ENCODE measurements around the gene TEX10. TPM values are rescaled to one million over a fixed set of nuclear protein-coding genes. Genes with fewer than 3 reads are reported as not detected.

Gene TEX10
- polyA plus RNA-seq, 1 donor from 2014 or later: 30.5 TPM

DNA sequence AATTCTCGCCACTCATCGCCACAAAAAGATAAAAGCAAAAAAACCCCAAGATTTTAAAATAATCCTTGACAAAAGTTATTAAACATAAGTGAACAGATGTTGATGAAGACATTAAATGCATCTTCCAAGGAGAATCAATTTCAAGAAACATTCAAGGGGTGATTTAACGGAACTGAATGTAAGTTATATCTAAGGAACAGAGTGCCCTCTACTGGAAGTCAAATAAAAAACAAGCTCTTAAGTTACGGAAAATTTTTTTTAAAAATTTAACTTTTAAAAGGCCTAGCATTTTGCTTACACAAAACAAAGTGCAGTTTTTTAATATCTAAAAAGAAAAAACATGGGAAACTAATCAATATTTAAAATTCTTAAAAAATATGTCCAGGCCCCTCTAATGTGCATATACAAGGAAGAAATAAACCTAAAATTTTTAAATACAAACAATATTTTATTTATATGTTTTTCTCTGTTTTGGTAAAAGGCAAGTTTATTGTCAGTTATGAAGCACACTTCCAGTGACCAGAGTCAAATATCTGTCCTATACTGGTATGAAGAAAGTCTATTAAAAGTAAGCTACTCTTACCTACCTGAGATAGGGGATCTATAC is 28.0 kb downstream of the TEX10 start:
- TF ChIP-seq RAD21 (conservative IDR thresholded peaks at IDR 0.05): peak; percentile 72
- TF ChIP-seq EZH2 (IDR thresholded peaks at IDR 0.05; ENCODE audit: borderline replicate concordance, insufficient read depth, low read length, poor library complexity, severe bottlenecking): no peak
- no peak for TF ChIP-seq POLR2AphosphoS5 (IDR thresholded peaks at IDR 0.05)
- TF ChIP-seq SMC3 (conservative IDR thresholded peaks at IDR 0.05; ENCODE audit: poor library complexity): peak; percentile 73
- TF ChIP-seq CTCF (IDR thresholded peaks at IDR 0.05; ENCODE audit: poor library complexity, severe bottlenecking): peak; percentile 69
- H3K4me2 ChIP-seq (ENCODE audit: low read length): no peak overlapping the region
- H3K4me3 ChIP-seq (ENCODE audit: low read length): no peak overlapping the region
- H3K27me3 ChIP-seq (ENCODE audit: insufficient read depth, low read depth, low read length): no peaks in the 10 kb centered on the region
- H3K9ac ChIP-seq (ENCODE audit: low read length): no peak overlapping the region
- H3K27ac ChIP-seq (ENCODE audit: low read length): no peak overlapping the region
- H4K20me1 ChIP-seq (ENCODE audit: insufficient read depth): no peaks in the 10 kb centered on the region
- no peaks in the 10 kb centered on the region for H3K79me2 ChIP-seq (replicated peaks; ENCODE audit: insufficient read depth, low read length)
- H3K9me3 ChIP-seq (ENCODE audit: low read length): no peaks in the 10 kb centered on the region
- H3F3A ChIP-seq (ENCODE audit: insufficient read depth, low read length, poor library complexity, severe bottlenecking): no peaks in the 10 kb centered on the region
- H3K36me3 ChIP-seq (ENCODE audit: insufficient read depth, low read length): no peaks in the 10 kb centered on the region
- H2AFZ ChIP-seq (ENCODE audit: low read depth, low read length): no peak overlapping the region
- no peaks in the 10 kb centered on the region for H3K9me2 ChIP-seq (ENCODE audit: insufficient read depth, low read length)

DNA sequence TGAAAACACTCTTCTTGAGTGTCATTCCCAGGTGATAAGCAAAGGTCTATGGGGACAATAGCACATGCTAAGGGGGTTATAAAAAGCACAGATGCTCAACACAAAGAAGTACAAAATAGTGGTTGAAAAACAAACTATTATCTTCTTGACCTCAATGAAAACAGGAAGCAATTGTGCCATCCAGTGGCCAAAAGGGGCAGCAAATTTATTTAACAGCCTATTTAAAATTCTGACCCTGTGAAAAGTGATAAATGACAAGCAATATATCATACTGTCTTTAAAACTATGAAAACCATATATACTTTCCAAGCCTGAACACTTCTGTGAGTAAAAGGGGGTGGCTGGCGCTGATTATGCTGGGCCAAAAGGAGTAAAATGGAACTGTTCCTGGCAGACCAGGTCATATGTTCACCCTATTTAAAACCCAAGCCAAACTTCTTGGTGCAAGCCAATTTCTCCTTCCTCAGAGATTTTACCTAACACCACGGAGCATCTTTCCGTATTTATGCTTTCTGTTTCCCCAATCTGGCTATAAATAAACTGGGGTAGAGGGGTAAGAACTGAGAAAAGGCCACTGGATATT is 29.7 kb downstream of the TEX10 start:
- TF ChIP-seq RAD21 (conservative IDR thresholded peaks at IDR 0.05): peak; percentile 79
- peak; percentile 83 for TF ChIP-seq CTCF (IDR thresholded peaks at IDR 0.05; ENCODE audit: poor library complexity, severe bottlenecking)
- peak; percentile 89 for TF ChIP-seq SMC3 (conservative IDR thresholded peaks at IDR 0.05; ENCODE audit: poor library complexity)
- TF ChIP-seq POLR2AphosphoS5 (IDR thresholded peaks at IDR 0.05): no peak
- Histone ChIP-seq H3K36me3 (ENCODE audit: insufficient read depth, low read length) (no peaks in the 10 kb centered on the region), H3K9me3 (ENCODE audit: low read length) (no peaks in the 10 kb centered on the region), H3K79me2 (replicated peaks; ENCODE audit: insufficient read depth, low read length) (no peaks in the 10 kb centered on the region), H3K4me2 (ENCODE audit: low read length) (no peak overlapping the region), H3K27ac (ENCODE audit: low read length) (no peak overlapping the region), H3K9me2 (ENCODE audit: insufficient read depth, low read length) (no peaks in the 10 kb centered on the region), H3K9ac (ENCODE audit: low read length) (no peak overlapping the region), H2AFZ (ENCODE audit: low read depth, low read length) (no peak overlapping the region), H3F3A (ENCODE audit: insufficient read depth, low read length, poor library complexity, severe bottlenecking) (no peaks in the 10 kb centered on the region), H3K27me3 (ENCODE audit: insufficient read depth, low read depth, low read length) (no peaks in the 10 kb centered on the region), H3K4me3 (ENCODE audit: low read length) (no peak overlapping the region), H4K20me1 (ENCODE audit: insufficient read depth) (no peaks in the 10 kb centered on the region)

GRCh38 chr9:100317706-100318105 is 35.0 kb downstream of the TEX10 start:
- no peak overlapping the region for H2AFZ ChIP-seq (ENCODE audit: low read depth, low read length)
- H3K4me3 ChIP-seq (ENCODE audit: low read length): no peak overlapping the region
- H4K20me1 ChIP-seq (ENCODE audit: insufficient read depth): no peaks in the 10 kb centered on the region
- no peaks in the 10 kb centered on the region for H3K79me2 ChIP-seq (replicated peaks; ENCODE audit: insufficient read depth, low read length)
- H3K27me3 ChIP-seq (ENCODE audit: insufficient read depth, low read depth, low read length): no peaks in the 10 kb centered on the region
- H3K9me3 ChIP-seq (ENCODE audit: low read length): no peaks in the 10 kb centered on the region
- H3K9ac ChIP-seq (ENCODE audit: low read length): no peak overlapping the region
- TF ChIP-seq SMC3 (conservative IDR thresholded peaks at IDR 0.05; ENCODE audit: poor library complexity): no peak
- no peak for TF ChIP-seq REST (IDR thresholded peaks at IDR 0.05; ENCODE audit: borderline replicate concordance)
- TF ChIP-seq MXI1 (conservative IDR thresholded peaks at IDR 0.05; ENCODE audit: poor library complexity, severe bottlenecking): no peak
- TF ChIP-seq RAD21 (conservative IDR thresholded peaks at IDR 0.05): no peak
- TF ChIP-seq POLR2AphosphoS5 (IDR thresholded peaks at IDR 0.05): no peak
- no peak for TF ChIP-seq CTCF (IDR thresholded peaks at IDR 0.05; ENCODE audit: poor library complexity, severe bottlenecking)
- no peak for TF ChIP-seq TAF1 (IDR thresholded peaks at IDR 0.05; ENCODE audit: low read depth)
- TF ChIP-seq EP300 (conservative IDR thresholded peaks at IDR 0.05; ENCODE audit: poor library complexity, severe bottlenecking): no peak
- TF ChIP-seq EZH2 (IDR thresholded peaks at IDR 0.05; ENCODE audit: borderline replicate concordance, insufficient read depth, low read length, poor library complexity, severe bottlenecking): no peak
- H3K4me2 ChIP-seq (ENCODE audit: low read length): no peak overlapping the region
- H3K9me2 ChIP-seq (ENCODE audit: insufficient read depth, low read length): no peaks in the 10 kb centered on the region
- H3K27ac ChIP-seq (ENCODE audit: low read length): no peak overlapping the region
- no peaks in the 10 kb centered on the region for H3F3A ChIP-seq (ENCODE audit: insufficient read depth, low read length, poor library complexity, severe bottlenecking)
- H3K36me3 ChIP-seq (ENCODE audit: insufficient read depth, low read length): peaks cover 6% of the 10 kb centered on the region
